Glutamatergic neuron (in vitro differentiated cells): ENCODE results near the gene TACC2. TPM values are rescaled to one million over a fixed set of nuclear protein-coding genes. Genes with fewer than 3 reads are reported as not detected.

Experiments used
- DNase-seq: peaks from one replicate; pipeline ENCODE4 v3.0.0; 2022
- H3K27ac Mint-ChIP-seq: one replicate; pipeline ENCODE4 v1.8.0; 2020; ENCODE audit warnings: mild to moderate bottlenecking, mixed read lengths, inconsistent platforms; ENCODE audit not compliant: unreplicated experiment
- H3K27me3 Mint-ChIP-seq: one replicate; pipeline ENCODE4 v1.8.0; 2020; ENCODE audit warnings: mild to moderate bottlenecking, moderate library complexity, mixed read lengths, inconsistent platforms; ENCODE audit not compliant: unreplicated experiment
- H3K36me3 Mint-ChIP-seq: one replicate; pipeline ENCODE4 v1.8.0; 2020; ENCODE audit warnings: mild to moderate bottlenecking, mixed read lengths, inconsistent platforms; ENCODE audit not compliant: unreplicated experiment
- H3K4me1 Mint-ChIP-seq: one replicate; pipeline ENCODE4 v1.8.0; 2020; ENCODE audit warnings: mild to moderate bottlenecking, low read depth, mixed read lengths, inconsistent platforms; ENCODE audit not compliant: unreplicated experiment
- H3K4me3 Mint-ChIP-seq: one replicate; pipeline ENCODE4 v1.8.0; 2020; ENCODE audit warnings: mild to moderate bottlenecking, mixed read lengths, inconsistent platforms; ENCODE audit not compliant: unreplicated experiment
- H3K9me3 Mint-ChIP-seq: one replicate; pipeline ENCODE4 v1.8.0; 2020; ENCODE audit warnings: mild to moderate bottlenecking, moderate library complexity, mixed read lengths, inconsistent platforms; ENCODE audit not compliant: unreplicated experiment
- total RNA-seq: library from RNA; stranded (reverse); fragmentation: NEBNext Ultra II Directional; extraction: Animal tissue kit (Norgen Biotek cat#: 25700); gene quantifications from one replicate; pipeline ENCODE4 v1.2.1, GENCODE V29; 2021; ENCODE audit not compliant: unreplicated experiment
- TF ChIP-seq, protein P1 (sequence below): fragments of 200-600 bp; sonication (generic); IDR thresholded peaks from one replicate; pipeline ENCODE4 v1.5.0; 2021; ENCODE audit not compliant: partially characterized antibody, unreplicated experiment

The TACC2 gene
- total RNA-seq, 1 donor from 2014 or later: 499 TPM

DNA sequence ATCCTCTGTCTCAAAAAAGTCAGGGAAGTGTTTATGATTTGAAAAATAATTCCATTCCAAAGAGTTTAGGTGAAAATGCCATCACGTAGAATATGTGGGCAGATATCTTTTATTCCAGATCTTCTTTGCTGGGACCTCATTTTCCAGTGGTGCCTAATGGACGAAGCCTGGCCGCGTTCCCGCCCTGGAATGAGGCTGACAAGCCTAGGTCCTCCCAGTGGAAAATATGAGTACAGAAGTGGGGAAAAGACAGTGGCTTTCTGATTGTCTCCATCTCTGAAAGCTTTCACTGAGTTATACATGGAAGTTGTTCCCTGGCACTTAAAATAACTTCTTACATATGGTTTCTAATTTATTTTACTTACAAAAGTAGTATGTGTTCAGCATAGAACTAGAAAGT, 139.4 kb downstream of the TACC2 start:
- TF ChIP-seq, protein P1, sequence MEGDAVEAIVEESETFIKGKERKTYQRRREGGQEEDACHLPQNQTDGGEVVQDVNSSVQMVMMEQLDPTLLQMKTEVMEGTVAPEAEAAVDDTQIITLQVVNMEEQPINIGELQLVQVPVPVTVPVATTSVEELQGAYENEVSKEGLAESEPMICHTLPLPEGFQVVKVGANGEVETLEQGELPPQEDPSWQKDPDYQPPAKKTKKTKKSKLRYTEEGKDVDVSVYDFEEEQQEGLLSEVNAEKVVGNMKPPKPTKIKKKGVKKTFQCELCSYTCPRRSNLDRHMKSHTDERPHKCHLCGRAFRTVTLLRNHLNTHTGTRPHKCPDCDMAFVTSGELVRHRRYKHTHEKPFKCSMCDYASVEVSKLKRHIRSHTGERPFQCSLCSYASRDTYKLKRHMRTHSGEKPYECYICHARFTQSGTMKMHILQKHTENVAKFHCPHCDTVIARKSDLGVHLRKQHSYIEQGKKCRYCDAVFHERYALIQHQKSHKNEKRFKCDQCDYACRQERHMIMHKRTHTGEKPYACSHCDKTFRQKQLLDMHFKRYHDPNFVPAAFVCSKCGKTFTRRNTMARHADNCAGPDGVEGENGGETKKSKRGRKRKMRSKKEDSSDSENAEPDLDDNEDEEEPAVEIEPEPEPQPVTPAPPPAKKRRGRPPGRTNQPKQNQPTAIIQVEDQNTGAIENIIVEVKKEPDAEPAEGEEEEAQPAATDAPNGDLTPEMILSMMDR: no peak

DNA sequence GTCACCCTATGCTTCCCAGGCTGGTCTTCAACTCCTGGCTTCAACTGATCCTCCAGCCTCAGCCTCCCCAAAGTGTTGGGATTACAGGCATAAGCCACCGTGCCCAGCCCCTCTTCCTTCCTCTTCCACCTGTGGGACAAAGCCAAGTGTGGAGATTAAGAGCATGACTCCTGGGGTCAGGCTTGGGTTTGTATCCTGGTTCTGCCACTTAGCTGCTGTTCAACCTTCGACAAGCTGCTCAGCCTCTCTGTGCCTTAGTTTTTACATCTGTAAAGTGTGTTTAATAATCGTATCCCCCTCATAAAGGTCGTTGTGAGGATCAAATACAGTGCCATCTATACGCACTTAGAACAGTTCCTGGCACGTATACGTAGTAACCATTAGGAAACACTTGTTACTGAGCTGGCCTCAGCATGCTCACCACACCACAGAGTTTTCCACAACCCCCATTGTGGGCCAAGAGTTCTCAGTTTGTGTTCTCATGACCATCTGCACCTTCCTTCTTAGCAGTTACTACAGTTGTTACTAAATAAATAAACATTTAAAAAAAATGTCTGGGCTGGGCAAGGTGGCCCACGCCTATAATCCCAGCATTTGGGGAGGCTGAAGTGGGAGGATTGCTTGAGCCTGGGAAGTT, 141.6 kb downstream of the TACC2 start:
- Mint-ChIP-seq H3K9me3 (peaks cover 3% of the 10 kb centered on the region), H3K4me3 (no peak overlapping the region), H3K4me1 (peaks cover 49% of the 10 kb centered on the region), H3K36me3 (no peaks in the 10 kb centered on the region), H3K27ac (peak overlapping the region; percentile 77), H3K27me3 (peaks cover 3% of the 10 kb centered on the region)
- no peak for DNase-seq
- TF ChIP-seq, protein P1: no peak

More for the DNA sequence above, 139.4 kb downstream of the TACC2 start:
- Mint-ChIP-seq H3K4me3 (no peak overlapping the region), H3K9me3 (no peaks in the 10 kb centered on the region), H3K36me3 (no peaks in the 10 kb centered on the region), H3K27me3 (peaks cover 3% of the 10 kb centered on the region), H3K27ac (peak overlapping the region; percentile 8), H3K4me1 (peaks cover 47% of the 10 kb centered on the region)
- no peak for DNase-seq

DNA sequence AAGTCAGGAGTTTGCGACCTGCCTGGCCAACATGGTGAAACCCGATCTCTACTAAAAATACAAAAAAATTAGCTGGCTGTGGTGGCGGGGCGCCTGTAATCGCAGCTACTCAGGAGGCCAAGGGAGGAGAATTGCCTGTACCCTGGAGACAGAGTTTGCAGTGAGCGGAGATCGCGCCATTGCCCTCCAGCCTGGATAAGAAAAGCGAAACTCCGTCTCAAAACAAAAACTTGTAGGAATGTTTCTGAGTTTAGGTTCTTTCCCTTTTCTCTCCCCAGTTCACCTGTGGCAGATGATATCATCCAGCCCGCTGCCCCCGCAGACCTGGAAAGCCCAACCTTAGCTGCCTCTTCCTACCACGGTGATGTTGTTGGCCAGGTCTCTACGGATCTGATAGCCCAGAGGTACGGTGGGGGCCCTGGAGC, 143.4 kb downstream of the TACC2 start:
- no peak for DNase-seq
- Mint-ChIP-seq H3K4me1 (peaks cover 50% of the 10 kb centered on the region), H3K9me3 (peaks cover 3% of the 10 kb centered on the region), H3K4me3 (no peak overlapping the region), H3K36me3 (no peaks in the 10 kb centered on the region), H3K27me3 (peaks cover 3% of the 10 kb centered on the region), H3K27ac (no peak overlapping the region)
- TF ChIP-seq, protein P1: no peak

DNA sequence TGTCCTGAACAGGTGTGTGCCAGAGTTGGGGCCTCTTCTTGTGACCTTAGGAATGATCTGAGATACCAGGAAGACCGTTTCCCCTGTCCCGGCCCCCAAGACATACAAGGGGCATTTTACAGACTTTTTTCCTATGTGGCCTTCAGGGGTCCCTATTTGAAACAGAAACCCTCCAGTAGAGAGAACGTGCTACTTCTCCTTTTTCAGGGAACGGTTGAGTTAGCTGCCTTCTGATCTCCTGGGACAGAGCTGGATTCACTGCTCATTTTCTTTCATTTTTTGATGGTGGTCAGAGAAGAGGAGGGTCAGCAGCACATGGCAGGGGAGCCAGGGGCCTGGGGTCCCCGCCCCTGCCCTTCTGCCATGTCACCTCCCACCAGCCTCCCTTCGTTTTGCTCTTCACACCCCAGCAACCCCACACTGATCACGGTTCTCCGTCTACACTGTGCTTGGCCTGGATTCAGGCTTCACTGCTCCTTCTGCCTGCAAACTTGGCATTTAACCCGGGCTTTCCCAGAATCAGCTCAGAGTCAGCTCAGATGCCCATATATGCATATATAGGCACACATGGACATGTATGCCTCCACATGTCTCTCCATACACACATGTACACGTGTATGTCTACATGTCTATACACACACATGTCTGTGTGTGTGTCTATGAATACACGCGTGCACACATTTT, 144.1 kb downstream of the TACC2 start:
- Mint-ChIP-seq H3K36me3 (no peaks in the 10 kb centered on the region), H3K9me3 (peaks cover 3% of the 10 kb centered on the region), H3K4me3 (peak overlapping the region; percentile 34), H3K27me3 (peaks cover 3% of the 10 kb centered on the region), H3K27ac (peak overlapping the region; percentile 28), H3K4me1 (peaks cover 48% of the 10 kb centered on the region)
- TF ChIP-seq, protein P1: no peak
- DNase-seq: no peak
